Measurements from ENCODE around the gene ALDH3A1.

ALDH3A1 gene

DNA sequence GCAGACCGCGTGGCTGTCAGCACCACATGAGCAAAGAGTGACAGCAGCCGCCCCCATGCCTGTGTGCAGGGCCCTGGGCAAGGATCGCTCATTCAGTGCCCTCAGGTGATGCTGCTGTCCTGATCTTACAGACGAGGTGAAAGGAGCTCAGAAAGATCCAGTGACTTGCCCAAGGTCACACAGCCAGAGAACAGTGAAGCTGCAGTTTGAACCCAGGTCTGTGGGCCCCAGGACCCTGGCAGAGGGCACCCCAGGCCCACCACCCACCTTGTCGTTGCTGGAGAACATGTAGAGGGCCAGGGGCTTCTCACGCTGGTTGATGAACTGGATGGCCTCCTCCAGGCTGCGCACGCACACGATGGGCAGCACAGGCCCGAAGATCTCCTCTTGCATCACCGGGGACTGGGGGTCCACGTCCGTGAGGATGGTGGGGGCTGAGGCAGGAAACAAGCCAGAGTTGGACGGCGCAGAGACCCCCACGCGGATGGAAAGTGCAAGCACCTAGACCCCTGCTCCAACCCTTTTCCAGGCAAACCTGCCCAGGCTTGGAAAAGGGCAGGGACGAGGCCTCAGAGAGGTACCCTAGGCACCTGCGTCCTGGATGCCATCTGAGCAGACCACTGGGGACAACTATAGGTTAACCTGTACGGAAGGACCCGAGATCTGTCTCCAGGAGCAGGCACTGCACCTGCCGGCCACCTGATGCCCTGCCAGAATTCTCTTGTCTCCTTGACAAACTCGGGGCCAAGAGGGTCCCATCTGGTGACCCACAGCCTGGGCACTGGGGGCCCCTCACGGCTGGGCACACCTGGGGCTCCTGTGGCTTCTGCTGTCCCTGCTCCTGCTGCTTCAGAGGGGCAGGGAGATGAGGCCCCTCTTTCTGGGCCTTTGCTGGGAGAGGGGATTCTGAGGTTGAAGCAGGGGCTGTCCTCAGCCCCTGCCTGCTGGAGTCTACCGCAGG, 8.6 kb downstream of the ALDH3A1 start:
- DNase-seq, result no peak

DNA sequence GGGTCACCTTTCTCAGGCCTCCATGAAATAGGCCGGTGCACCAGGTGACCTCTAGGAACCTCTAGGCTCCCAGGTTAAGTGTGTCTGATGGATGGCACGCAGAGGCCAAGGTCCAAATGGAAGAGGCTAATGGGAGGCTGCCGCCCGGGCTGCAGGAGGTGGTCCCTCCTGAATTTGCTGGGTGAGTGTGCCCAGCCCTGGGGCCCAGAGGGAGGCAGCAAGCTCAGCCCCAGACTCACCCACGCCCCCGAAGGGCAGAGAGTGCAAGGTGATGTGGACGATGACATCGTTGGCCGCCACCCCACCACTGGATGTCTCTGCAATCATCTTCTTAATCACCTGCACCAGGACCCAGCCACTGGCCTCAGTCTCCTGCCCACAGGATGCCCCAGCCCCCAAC, 9.3 kb downstream of the ALDH3A1 start:
- no peak for DNase-seq

DNA sequence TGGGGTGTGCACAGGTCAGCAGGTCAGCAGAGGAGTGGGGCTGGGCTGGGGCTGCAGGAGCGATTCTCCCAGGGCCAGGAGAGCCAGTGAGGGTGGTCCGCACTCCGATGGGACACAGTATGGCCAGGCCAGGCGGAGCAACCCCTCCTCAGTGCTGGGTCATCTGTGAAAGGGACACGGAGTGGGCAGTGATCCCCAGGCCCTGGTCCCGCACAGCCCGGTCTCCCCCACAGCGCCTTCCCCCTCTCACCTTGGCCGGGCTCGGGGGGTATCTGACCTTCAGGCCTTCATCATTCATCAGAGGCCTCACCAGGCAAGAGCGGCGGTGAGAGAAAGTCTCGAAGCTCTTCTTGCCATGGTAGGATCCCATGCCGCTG, 10.0 kb downstream of the ALDH3A1 start:
- no peak for DNase-seq

DNA sequence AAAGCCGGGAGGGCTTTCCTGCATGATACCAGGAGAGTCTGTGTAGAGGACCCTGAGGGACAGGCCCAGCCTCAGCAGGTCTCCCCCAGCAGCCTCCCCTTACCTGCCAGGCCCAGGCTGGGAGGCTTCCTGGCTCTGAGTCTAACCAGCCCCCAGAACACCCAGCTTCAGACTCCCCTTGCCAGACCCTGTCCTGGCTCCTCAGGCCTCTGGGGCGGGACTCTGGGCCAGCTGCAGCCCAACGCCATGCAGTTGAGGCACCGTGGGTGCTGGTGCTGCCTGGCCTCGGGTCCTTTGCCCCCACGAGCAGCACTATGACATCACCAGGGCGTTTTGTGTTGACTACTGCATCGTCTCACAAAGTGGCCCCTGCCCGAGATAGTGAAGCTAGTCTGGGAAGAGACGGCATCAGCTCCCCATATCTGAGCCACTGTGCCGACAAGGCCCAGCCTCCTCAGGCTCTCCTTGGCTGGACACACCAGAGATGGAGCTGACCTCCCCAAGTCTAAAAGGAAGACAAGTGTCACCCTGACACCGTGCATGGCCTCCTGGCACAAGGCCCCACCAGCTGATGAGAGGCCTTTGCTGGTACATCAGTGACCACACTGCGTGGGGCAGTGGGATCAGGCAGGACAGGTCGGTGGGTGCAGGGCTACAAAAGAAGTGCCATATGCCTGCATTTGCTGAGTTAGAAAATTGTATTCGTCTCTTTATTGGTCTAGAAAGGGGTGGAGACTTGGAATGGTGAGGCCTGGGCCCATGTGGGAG, 10.6 kb downstream of the ALDH3A1 start:
- DNase-seq, result no peak

DNA sequence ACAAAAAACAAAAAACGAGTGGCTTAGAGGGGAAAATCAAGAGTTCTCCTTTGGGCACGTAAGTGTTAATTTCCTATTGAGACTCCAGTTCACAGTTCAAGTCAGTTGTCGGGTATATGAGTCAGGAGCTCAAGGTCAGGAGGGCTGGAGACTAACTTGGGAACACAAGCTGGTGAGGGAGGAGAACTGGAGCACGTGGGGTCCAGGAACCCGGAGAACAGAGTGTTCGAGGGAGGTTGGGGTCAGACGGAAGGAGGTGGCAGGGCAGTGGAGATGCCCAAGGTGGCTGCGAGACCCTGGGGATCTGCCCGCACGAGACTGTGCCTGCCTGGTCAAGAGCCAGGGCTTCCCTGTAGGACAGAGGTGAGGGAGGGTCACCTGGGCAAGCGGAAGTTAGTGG, 12.0 kb downstream of the ALDH3A1 start:
- DNase-seq, result no peak

DNA sequence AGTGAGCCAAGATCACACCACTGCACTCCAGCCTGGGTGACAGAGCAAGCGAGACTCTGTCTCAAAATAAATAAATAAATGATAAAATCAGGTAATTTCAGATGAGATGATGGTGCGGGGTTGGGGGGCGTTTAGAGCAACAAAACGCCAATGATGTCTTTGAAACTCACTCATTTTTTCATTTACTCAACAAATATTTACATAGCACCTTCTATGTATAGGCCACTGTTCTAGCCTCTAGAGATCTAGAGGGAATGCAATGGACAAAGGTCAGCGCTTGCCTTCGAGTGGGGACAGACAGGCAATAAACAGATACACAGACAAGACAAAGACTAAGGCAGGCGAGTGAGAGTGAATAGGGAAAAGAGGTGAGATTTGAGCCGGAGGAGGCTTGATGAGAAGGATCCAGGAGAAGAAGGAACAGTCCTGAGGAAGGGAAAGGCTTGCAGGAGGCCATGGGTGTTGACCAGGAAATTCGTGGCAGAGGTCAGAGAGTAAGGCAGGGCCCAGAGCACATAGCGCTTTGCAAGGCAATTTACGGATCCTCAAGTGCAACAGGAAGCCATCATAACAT, 14.1 kb downstream of the ALDH3A1 start:
- DNase-seq, result no peak

DNA sequence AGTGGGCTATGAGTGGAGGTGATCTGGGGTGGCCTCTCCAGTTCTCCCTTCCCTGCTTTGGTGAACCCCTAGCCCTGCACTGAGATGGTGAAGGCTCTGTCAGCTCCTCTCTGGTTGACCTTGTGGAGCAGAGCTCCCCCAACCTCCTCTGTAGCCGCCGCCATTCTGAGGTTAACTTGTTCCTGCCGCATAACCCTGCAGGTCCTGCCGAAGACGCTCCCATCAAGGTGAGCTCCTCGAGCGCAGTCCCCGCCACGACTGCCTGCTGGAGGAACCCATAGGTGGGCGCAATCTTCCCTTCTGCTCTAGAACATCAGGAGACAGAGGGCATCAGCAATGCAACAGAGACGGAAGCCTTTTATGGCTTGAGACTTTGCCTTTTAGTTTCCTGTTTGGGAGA, 16.5 kb downstream of the ALDH3A1 start:
- DNase-seq, result no peak

DNA sequence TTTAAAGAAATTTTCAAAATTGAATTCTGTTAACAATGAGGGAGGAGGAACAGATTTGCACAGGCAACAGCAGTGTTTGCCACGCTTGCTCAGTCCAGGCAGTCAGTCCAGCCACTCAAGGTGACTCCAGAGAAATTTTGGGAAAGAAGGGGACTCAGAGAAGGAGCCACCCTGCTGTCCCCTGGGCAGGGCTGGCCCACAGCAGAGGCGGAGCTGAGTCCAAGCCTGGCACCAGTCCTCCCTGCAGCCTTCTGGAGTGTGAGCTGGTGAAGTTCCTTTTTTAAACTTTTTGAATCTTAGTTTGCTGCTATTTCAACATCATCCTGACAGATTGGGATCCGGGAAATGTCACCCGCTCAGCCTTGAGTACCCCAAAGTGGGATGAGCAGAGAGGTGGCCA, 17.3 kb downstream of the ALDH3A1 start:
- DNase-seq, result no peak

DNA sequence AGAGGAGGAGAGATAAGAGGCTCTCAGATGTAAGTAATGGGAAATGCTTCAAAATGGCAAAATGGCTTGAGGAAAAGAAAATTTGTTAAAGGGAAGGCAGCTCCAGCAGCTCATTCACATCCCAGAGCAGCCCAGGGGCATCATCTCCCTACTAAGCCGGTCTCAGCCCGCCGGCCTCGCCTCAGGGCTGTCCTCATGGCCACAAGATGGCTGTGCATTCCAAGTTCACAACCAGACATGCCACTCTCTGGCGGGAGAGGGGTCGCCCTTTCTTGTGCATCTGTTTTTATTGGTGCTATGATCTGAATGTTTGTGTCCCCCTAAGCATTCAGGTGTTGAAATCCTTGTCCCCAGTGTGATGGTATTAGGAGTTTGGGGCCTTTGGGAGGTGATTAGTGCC, 18.2 kb downstream of the ALDH3A1 start:
- DNase-seq, result no peak

DNA sequence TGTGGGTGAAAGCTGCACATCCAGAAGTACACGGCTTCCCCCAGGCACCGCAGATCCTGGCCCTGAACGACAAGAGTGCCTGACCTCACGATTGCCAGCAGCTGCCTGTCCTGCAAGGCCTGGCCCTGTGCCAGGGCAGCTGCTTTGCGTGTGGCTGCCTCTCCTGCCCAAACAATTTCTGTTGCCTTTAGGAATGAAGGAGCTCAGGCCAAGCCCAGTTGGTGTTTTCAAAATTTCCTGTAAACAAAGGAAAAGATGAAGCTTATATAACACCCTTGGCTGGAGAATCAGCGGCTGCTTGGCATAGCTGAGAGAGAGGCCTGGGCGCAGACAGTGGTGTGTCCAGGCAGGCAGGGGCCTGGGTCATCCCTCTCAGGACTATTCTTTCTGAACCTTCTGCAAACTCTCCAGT, 20.0 kb downstream of the ALDH3A1 start:
- no peak for DNase-seq

DNA sequence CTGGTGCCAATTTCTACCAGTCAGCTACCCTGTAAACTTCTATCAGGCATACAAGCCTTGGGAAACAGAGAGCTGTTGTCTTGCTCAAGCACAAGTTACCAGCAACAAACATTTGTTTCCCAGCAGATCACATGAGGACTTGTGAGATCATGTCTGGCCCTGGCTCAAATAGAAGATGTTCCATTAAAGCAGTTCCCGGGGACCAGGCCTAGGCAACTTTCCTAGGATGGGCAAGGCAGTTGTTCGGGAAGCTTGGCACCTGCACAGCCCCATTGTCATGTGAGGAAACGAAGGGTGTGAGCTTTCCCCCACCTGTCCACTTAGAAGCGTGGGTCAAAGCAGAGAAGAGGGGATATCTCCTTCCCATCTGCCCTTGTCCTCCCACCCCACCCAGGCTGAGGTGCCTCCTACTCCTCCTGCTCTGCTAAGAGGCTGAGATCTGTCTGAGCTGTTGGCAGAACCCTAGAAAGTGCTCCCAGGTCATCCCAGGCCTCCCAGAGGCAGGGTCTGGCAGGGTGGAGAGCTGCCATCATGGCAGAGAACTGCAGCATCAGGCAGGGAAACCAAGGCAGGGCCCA, 20.5 kb downstream of the ALDH3A1 start:
- DNase-seq, result no peak

DNA sequence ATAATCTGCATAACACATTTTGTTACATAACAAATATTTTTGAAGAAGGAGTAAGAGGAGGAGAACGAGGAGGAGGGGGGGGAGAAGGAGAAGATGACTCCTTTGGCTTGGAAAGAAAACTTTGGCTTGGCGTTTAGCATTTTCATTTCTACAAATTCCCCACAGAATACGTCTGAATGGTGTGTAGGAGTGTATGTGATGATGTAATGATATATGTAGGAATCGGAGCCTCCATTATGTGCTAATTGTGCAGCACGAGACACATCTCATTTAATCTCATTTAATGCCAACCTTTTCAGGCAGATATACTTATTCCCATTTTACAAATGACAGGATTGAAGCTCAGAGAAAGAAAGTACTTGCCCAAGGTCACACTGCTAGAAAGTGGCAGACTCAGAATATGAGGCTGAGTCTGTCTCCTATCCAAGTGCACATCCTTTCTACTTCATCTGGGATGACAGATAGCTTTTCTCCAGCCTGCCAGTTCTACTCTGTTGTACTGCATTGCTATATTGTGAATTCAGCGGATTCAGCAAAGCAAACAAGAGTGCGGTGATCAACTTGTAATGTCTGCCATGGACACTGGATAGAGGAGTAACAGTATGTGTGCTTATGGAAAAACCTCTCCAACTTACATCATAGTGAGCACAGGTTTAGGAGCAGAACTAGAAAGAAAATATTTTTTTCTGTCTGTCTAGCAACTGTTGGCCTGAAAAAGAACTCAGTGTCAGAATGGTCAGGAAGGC, 21.3 kb downstream of the ALDH3A1 start:
- DNase-seq, result no peak

DNA sequence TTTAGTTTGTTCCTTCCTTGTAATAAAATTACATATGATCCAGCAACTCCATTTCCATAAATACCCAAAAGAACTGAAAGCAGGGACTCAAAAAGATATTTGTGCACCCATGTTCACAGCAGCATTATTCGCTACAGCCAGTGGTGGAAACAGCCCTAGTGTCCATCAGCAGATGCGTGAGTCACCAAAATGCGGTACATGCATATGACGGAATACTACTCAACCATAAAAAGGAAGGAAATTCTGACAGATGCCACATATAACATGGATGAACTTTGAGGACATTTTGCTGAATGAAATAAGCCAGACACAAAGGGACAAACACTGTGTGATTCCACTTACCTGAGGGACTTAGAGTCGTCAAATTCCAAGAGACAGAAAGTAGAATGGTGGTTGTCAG, 22.6 kb downstream of the ALDH3A1 start:
- no peak for DNase-seq

DNA sequence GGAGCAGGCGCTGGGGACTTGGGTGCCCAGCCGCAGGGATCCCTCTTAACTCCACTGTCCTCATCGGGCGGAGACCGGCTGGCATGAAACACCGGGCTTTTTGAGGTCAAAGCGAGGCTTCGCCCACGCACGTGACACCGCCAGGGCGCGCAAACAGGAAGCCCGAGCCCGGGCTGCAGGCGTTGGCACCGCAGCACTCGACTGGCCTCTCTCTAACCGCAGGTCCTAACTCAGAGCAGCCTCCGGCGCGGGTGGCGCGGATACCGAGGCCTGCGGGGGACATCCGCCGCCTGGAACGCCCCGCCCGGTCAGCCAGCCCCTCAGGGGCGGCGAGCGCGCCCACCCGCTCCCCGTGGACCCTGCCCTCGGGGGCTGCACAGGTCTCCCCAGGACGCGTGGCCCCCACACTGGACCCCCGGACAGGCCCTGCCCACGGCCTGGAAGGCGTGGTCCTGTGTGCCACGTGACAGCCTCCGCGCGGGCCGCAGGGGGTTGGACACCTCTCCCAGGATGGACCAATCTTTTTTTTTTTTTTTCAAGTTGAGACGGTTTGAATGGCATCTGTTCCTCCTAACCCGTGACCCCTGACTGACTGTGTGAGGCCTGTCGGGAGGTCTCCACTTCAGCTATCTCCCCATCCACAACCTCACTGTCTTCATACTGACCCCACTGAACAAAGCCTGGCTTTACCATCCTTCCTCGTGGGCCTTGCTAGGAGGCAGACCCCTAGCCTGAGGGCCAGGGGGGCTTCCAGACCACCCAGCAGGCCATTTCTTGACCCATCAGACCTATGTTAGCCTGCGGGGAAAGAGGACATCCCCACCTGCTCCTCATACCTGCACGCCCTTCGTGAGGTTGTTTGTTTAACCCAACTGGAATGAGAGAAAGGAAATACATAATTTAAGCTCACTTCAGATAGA, 23.3 kb downstream of the ALDH3A1 start:
- no peak for DNase-seq

DNA sequence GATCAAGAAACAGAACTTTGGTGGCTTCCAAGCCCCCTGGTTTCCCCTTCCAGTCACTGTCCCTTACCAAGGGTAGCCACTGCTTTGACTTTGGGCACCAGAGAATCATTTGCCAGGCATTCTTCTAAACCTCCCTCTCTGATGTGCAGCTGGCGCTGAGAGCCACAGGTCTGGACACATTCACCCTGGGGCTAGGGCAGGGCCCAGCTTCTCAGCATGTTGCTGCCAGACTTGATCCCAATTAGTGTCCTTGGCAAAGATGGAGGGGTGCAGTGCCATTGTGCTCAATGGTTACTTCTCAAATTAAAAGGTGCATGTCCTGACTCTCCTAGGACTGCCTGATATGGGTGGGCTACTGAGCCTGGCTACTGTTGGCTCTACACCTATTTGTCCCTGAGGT, 24.1 kb downstream of the ALDH3A1 start:
- DNase-seq, result no peak

DNA sequence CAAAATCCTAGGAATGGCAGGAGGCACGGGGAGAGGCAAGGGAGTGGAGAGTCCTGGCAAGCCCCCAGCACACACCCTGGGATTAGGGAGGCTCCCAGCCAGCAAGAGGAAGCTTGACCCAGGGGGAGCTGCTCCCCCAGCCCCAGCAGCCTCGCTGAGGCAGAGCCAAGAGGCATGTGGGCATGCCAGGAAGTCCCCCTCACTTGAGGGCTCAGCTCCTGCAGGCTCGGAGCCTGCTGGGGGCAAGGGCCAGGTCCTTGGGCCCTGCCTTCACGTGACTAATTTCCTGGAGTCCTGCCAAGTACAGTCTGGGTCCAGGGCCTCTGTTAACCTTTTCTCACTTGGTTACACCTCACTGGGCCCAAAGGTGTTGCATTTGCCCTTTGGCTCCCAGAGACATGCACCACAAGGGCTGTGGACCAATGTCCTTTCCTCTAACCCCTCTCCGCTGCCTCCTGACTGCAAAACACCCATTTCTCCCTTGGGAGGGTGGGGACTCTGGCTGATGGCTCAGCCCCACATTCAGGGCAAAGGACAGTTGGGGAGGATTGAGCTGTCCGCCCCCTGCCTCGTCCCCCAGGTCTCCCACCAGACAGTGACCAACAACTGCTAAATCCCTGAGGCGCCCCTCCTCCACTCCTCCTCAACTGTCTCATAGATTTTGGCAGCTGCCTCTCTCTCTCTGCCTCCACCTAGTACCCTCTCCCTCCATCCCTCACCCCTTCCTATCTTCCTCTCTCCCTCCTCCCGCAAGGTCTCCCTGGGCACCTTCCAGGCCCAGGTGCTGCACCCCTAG, 27.3 kb downstream of the ALDH3A1 start:
- DNase-seq, result no peak

DNA sequence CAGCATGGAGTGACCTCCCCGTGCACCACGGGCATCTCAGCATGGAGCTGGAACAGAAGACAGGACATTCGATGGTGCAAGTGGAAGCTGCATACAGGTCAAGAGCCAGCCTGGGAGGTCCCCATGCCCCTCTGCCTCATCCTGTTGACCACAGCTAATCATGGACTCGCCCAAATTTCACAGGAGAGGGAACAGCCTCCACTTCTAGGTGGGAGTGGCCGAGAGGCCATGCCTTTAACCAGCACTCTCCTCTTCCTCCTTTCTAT, 28.0 kb downstream of the ALDH3A1 start:
- DNase-seq, result no peak

DNA sequence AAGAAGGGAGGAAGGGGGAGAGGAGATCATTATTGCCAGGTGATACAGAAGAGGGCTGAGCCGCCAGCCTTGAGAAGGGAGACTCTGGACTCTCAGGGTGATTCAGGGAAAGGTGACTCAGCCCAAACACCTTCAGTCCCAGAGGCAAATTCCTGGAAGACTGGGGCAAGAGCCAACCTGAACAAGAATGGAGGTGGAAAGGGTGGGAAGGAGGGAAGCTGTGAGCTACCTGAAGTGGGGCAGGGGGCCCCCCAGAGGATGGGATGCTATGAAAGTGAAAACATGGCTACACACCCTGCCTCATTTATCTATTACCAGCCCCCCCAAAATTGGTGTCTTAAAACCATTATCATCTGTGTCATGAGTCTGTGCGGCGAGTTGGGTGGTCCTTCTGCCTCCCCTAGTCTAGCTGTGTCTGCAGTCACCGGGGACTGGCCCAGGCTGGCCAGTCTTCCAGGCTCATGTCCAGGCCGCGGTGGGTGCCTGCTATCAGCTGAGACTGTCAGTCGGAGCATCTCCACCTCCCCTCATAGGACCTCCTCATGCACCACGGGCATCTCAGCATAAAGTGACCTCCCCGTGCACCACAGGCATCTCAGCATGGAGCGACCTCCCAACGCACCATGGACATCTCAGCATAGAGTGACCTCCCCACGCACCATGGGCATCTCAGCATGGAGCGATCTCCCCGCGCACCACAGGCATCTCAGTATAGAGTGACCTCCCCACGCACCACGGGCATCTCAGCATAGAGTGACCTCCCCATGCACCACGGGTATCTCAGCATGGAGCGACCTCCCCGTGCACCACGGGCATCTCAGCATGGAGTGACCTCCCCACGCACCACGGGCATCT, 28.5 kb downstream of the ALDH3A1 start:
- no peak for DNase-seq

DNA sequence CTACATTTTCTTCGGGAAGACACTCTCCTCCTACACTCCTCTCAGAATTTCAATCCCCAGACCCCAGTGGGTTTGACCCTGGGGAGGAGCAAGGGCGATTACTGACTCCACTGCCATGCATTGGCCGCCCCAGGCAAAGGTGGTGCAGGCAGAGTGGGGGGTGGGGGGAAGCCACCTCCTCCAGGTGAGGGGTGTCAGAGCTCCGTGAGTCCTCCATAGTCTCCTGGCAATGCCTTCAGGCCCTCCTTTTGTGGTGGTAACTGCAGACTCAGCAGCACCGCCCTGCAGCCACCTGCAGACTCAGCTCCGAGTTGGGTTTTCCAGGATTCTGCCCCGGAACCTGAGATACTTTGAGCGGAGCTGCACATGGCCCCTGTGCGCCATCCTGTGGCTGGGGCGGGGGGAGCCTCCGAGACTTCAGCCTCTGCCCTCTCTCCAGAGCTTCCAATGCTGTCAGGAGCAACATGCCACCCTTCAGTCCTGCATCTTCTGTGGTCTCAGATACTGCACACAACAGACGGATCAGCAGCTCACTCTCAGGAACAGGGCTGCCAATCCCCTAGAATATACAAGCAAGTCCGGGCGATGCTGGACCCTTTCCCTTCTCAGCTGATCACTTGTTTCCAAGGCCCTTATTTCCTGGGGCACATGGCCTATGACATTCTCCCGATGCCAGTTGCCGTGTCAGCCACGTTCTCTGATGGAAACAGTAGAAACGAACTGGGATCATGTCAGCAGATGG, 29.3 kb downstream of the ALDH3A1 start:
- no peak for DNase-seq

Data from NCI-H1417 treated with DMSO at 0.1 percent for 48 hours (cell line).